Pancreas (tissue), 10 donors: ENCODE measurements around the gene LAMB1. TPM values are rescaled to one million over a fixed set of nuclear protein-coding genes. Genes with fewer than 3 reads are reported as not detected.
A peak's percentile ranks its signal among the peaks of the same experiment; 100 is the strongest.
"Not testable (repeated sequence)": the region's sequence is repeated elsewhere in the genome, so short reads cannot be mapped to it uniquely, and the experiment has no call there.

Experiments used
- ATAC-seq, 4 donors: fragments of 200-7000 bp; cut with Tn5 transposase; one replicate each; pipeline versions ENCODE4 v1.8.0 to v1.9.1; 2020; ENCODE audit warnings: mild to moderate bottlenecking in 4 of 4, moderate library complexity in 4 of 4
- DNase-seq, 6 donors: peaks; one replicate each; pipeline ENCODE4 v3.0.0-alpha.2; 2020
- FAIRE-seq: peaks from 2 replicates; lab custom pipeline; 2012; peaks lifted over from hg19 to GRCh38; lab: Jason Lieb, UNC
- H3K27ac ChIP-seq, 4 donors: fragments of 200-600 bp; sonication (generic); 1 replicate in 3 of 4; 2 replicates in 1 of 4; pipeline versions ENCODE4 v1.5.0 to v1.8.0; 2020
- H3K27me3 ChIP-seq, 4 donors: fragments of 200-600 bp; one replicate each; pipeline ENCODE4 v1.8.0; 2021
- H3K36me3 ChIP-seq, 3 donors: fragments of 200-600 bp; sonication (generic) in 1 of 3; one replicate each; pipeline versions ENCODE4 v1.5.0 to v1.8.0; 2020 to 2021
- H3K4me1 ChIP-seq, 3 donors: fragments of 200-600 bp; one replicate each; pipeline ENCODE4 v1.8.0; 2021
- H3K4me3 ChIP-seq, 4 donors: fragments of 200-600 bp; sonication (generic) in 2 of 4; one replicate each; pipeline versions ENCODE4 v1.5.0 to v1.8.0; 2020 to 2021
- H3K9me3 ChIP-seq, 4 donors: fragments of 200-600 bp; one replicate each; pipeline ENCODE4 v1.8.0; 2021
- WGBS, 2 donors: extraction: QIAGEN DNeasy Blood & Tissue Kit; methylation state at CpG; one replicate each; pipeline ENCODE4 v1.1.7; 2013; 5-methylcytosine and 5-hydroxymethylcytosine counted together
- intact Hi-C, 3 donors: fragments of 100-400 bp; cut with DNase I; formaldehyde crosslinking; loops; one replicate each; pipeline versions ENCODE4 v1.11.1 to v1.14.2; 2022
- polyA plus RNA-seq, 2 donors: library from polyadenylated mRNA; stranded (reverse); fragments of 200-250 nt; gene quantifications; one replicate each; pipeline ENCODE4 v1.2.3, GENCODE V29; 2013
- total RNA-seq, 6 donors: library from RNA; stranded (reverse); fragmentation: NEBNext Ultra II Directional in 4 of 6; extraction: Animal tissue kit (Norgen Biotek cat#: 25700) in 4 of 6; gene quantifications; one replicate each; pipeline versions ENCODE4 v1.2.1 to v1.2.4, GENCODE V29; 2021 to 2023
- TF ChIP-seq, protein P1 (sequence below), 4 donors: fragments of 200-600 bp; sonication (generic) in 3 of 4; IDR thresholded peaks; one replicate each; pipeline versions ENCODE4 v1.5.0 to v1.8.0; 2021; ENCODE audit warnings: antibody characterized with exemption in 4 of 4
- donor health status: healthy with polysubstance abuse.
- donor health status: DM: no; HTN: no; CAD: no; lungs with moderate emphysema.
- donor health status: DM: no; HTN: no; CAD: no.
- donor health status: control.
- donor health status: control.
- donor health status: Bipolar disorder and iron deficiency.
- donor health status: DM: yes; HTN: yes; CAD: no.
- donor health status: DM: no; HTN: no; CAD: no.
- donor health status: DM: no; HTN: no; CAD: no.
- donor health status: DM: yes; HTN: yes; CAD: no.

LAMB1 gene
- total and polyA plus RNA-seq, 8 donors, result 25.5 to 169 (median 106) TPM

DNA sequence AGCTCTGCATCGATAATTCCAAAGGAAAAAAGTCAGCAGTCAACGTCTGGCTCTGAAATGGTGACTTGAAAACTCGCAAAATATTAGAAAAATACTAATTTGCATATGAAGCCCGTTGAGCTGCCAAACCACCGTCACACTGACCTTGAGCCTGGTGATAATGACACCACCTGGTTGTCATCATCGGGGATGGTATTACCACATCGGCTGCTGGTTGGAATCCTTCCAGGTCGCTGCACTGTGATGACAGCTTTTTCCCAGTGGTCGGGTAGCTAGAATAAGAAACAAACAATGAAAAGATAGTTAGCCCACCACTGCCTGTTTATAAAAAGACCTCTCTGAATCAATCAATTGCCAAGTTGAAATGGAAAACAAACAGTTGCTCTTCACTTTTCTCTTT, 41.6 kb downstream of the LAMB1 start:
- ATAC-seq, result no peak
- Histone ChIP-seq H3K27ac (no peak overlapping the region), H3K4me3 (no peak overlapping the region), H3K4me1 (no peaks in the 10 kb centered on the region), H3K36me3 (peaks cover 3 to 46% (median 24%) of the 10 kb centered on the region in 3 donors), H3K27me3 (no peaks in the 10 kb centered on the region), H3K9me3 (no peaks in the 10 kb centered on the region)
- TF ChIP-seq, protein P1, sequence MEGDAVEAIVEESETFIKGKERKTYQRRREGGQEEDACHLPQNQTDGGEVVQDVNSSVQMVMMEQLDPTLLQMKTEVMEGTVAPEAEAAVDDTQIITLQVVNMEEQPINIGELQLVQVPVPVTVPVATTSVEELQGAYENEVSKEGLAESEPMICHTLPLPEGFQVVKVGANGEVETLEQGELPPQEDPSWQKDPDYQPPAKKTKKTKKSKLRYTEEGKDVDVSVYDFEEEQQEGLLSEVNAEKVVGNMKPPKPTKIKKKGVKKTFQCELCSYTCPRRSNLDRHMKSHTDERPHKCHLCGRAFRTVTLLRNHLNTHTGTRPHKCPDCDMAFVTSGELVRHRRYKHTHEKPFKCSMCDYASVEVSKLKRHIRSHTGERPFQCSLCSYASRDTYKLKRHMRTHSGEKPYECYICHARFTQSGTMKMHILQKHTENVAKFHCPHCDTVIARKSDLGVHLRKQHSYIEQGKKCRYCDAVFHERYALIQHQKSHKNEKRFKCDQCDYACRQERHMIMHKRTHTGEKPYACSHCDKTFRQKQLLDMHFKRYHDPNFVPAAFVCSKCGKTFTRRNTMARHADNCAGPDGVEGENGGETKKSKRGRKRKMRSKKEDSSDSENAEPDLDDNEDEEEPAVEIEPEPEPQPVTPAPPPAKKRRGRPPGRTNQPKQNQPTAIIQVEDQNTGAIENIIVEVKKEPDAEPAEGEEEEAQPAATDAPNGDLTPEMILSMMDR (IDR thresholded peaks at IDR 0.05), result no peak
- intact Hi-C loops, result no loop called here
- WGBS, 2 donors, result 54 to 55% methylated on average over 9 of the region's 9 CpGs
- no peak for DNase-seq
- no peak for FAIRE-seq

DNA sequence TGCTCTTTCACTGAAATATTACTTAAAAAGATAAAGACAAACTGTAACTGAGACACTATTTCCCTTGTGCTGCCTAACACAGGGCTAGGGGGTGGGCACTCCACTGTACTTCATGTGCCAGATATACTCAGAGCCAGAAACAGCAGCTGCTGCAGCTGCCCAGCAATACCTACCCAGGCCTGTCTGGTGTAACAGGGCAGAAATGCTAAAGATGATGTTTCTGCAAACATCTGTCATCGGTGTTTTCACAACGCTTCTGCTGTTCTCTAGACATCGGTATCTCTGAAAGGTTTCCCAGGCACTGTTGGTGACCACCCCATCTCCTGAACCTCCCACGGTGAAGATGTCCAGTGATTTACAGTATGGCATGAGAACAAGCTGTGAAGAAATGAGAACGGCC, 42.7 kb downstream of the LAMB1 start:
- ATAC-seq (no peak), FAIRE-seq (no peak), DNase-seq (no peak)
- Histone ChIP-seq H3K9me3 (no peaks in the 10 kb centered on the region), H3K4me1 (no peaks in the 10 kb centered on the region), H3K36me3 (peaks cover 3 to 46% (median 26%) of the 10 kb centered on the region in 3 donors), H3K4me3 (no peak overlapping the region), H3K27ac (no peak overlapping the region), H3K27me3 (no peaks in the 10 kb centered on the region)
- intact Hi-C loops, result no loop called here
- WGBS, 2 donors, result 91 to 92% methylated on average over 5 of the region's 5 CpGs
- TF ChIP-seq, protein P1 (IDR thresholded peaks at IDR 0.05), result no peak

DNA sequence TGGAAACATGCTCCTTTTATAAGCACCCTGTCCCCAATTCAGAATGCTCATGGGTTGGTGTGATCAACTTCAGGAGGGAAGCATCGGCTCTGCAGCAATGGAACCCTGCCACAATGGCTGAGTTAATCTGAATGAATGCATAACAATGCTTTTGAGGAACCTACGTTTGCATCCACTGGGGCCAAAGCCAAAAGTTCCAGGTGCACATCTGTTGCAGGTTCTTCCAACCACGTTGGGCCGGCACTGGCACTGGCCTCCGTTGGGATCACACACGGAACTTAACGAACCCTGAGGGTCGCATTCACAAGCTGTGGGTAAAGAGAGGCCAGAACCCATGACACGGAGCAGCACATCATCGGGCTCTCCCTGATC, 43.4 kb downstream of the LAMB1 start:
- Histone ChIP-seq H3K27ac (no peak overlapping the region), H3K36me3 (peaks cover 3 to 47% (median 26%) of the 10 kb centered on the region in 3 donors), H3K4me1 (no peaks in the 10 kb centered on the region), H3K4me3 (no peak overlapping the region), H3K9me3 (no peaks in the 10 kb centered on the region), H3K27me3 (no peaks in the 10 kb centered on the region)
- no peak for ATAC-seq
- DNase-seq, result no peak
- TF ChIP-seq, protein P1 (IDR thresholded peaks at IDR 0.05), result no peak
- no peak for FAIRE-seq
- WGBS, 2 donors, result 83 to 86% methylated on average over 10 of the region's 10 CpGs
- intact Hi-C loops, result no loop called here

DNA sequence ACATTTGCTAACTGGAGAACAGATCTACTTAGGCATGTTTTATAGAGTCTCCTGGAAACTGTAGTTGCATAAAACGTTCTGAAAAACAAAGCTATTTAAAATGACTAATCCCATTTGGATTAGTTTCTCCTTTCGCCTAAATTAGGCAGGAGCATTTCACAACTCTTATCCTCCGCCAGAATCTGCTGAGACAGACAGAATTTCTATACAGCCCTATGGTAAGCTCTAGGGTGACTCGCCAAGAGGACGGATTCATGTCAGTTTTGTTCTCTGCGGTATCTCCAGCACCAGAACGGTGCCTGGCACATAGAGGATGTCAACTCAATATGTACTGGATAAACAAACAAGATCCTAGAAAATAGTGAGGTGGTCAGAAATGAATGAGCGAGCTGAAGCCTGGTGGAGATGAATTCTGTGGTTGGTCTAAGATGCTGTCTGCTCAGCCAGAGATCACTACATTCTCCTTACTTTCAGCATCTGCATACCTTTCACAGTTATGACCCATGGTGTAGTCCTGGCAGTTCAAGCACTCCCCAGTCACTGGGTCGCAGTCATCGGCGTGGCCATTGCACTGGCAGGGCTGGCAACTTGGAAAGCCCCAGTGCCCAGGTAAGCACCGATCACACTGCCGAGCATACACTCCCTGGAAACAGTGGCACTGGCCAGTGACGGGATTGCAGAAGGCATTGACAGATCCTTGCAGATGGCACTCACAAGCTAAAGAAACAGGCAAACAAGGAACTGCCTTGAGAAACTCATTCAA, 44.0 kb downstream of the LAMB1 start:
- no peaks in the 10 kb centered on the region for H3K4me1 ChIP-seq
- no peaks in the 10 kb centered on the region for H3K27me3 ChIP-seq
- intact Hi-C loops, result no loop called here
- TF ChIP-seq, protein P1 (IDR thresholded peaks at IDR 0.05), result no peak
- ATAC-seq, result peak in 3 of 4 donors; percentile 50 to 65 (median 60)
- 84 to 87% methylated on average over 14 of the region's 14 CpGs for WGBS, 2 donors
- no peak overlapping the region for H3K27ac ChIP-seq
- no peak for DNase-seq
- no peak for FAIRE-seq
- no peak overlapping the region for H3K4me3 ChIP-seq
- H3K9me3 ChIP-seq, result no peaks in the 10 kb centered on the region
- peaks cover 3 to 52% (median 29%) of the 10 kb centered on the region in 3 donors for H3K36me3 ChIP-seq

DNA sequence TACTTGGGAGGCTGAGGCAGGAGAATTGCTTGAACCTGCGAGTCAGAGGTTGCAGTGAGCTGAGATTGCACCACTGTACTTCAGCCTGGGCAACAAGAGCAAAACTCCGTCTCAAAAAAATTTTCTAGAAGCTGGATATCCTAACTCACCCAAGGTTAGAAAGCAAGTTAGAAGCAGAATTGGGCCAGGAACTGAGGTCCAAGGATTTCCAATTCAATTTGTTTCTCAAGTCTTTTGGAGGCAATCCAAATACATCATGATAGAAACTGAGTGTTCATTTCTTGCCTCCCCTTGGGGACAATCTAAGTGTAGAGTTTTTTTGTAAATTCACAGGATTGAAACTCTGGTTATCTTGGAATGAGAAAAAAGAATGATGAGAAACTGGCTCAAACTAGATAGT, 45.5 kb downstream of the LAMB1 start:
- TF ChIP-seq, protein P1 (IDR thresholded peaks at IDR 0.05), result no peak
- intact Hi-C loops, result no loop called here
- Histone ChIP-seq H3K4me1 (peaks cover 0 to under 1% (median 0%) of the 10 kb centered on the region in 3 donors), H3K36me3 (peaks cover 3 to 39% (median 28%) of the 10 kb centered on the region in 3 donors), H3K9me3 (no peaks in the 10 kb centered on the region), H3K27me3 (no peaks in the 10 kb centered on the region), H3K4me3 (no peak overlapping the region), H3K27ac (no peak overlapping the region)
- DNase-seq (no peak), ATAC-seq (peak in 2 of 4 donors; percentile 11 to 29), FAIRE-seq (no peak)
- 94 to 98% methylated on average over 2 of the region's 2 CpGs for WGBS, 2 donors

DNA sequence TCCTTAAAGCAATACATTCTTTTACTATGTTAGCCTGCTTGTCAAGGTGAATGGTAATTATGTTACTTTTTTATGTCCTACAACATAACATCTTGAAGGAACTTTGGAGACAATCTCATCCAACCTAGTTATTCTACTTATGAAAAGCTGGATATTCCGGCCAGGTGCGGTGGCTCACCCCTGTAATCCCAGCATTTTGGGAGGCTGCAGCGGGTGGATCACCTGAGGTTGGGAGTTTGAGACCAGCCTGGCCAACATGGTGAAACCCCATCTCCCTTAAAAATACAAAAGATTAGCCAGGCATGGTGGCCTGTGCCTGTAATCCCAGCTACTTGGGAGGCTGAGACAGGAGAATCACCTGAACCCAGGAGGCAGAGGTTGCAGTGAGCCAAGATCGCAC, 46.0 kb downstream of the LAMB1 start:
- FAIRE-seq, H3K27me3 ChIP-seq, H3K4me3 ChIP-seq, DNase-seq, H3K9me3 ChIP-seq, H3K27ac ChIP-seq, intact Hi-C loops, H3K4me1 ChIP-seq, ATAC-seq: not testable (repeated sequence)
- peaks cover 3 to 39% (median 25%) of the 10 kb centered on the region in 3 donors for H3K36me3 ChIP-seq
- WGBS, 2 donors, result 99% methylated on average over 4 of the region's 4 CpGs
